ENCODE results near the gene HMGCL.
"Not testable (repeated sequence)": the region's sequence is repeated elsewhere in the genome, so short reads cannot be mapped to it uniquely, and the experiment has no call there.

HMGCL gene

DNA sequence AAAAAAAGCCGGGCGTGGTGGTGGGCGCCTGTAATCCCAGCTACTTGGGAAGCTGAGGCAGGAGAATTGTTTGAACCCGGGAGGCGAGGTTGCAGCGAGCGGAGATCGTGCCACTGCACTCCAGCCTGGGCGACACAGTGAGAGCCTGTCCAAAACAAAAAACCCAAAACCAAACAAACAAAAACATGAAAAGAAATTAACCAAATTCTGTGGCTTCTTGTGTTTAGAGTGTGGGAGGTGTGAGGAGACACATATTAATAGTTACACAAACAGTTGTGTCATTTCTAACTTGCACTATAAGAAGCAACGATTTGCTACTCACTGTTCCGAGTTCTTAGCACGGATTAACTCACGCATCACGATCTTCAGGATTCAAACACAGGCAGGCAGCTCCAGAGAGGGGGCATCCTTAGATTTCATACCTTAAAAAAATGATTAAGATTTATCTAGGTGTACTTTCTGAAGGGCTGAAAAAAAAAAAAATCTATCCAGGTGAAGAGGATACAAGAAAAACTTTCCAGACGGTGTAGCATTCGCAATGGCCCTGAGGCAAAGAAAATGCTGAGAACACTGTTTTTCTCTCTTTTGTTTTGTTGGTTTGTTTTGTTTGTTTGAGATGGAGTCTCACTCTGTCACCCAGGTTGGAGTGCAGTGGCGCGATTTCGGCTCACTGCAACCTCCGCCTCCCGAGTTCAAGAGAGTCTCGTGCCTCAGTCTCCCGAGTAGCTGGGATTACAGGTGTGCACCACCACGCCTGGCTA lies 713 bp upstream of the HMGCL start:
- no peak for DNase-seq

DNA sequence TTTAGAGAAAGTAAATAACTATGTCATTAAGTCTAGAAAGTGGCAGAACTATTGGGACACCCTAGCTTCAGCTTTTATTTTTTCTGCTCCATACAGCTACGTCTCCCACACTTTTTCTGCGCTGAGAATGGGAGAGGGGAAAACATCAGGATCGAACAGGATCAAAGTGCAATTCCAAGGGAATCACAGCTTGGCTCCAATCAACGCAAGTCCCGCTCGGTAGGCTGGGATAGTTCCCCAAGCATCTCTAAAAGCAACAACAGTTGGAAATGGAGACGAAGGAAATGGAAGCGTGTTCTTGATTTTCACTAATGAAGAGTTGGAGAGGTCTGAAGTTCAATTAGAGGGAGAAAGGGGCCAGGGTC lies 536 bp downstream of the HMGCL start:
- no peak for DNase-seq

DNA sequence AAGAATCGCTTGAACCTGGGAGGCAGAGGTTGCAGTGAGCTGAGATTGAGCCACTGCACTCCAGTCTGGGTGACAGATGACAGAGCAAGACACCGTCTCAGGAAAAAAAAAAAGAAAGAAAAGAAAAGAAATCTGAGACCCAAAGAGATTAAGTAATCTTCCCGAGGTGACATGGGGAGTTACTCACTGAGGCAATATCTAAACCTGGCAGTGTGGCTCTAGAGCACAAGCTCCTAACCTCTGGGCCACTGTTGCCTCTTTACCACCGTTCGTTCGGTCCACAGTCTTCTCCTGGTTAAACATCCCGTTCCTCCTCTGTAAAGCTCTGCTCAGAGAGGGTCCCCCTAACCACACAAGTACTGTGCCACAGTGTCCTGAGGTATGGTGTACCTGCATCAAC lies 1.5 kb downstream of the HMGCL start:
- DNase-seq, result no peak

DNA sequence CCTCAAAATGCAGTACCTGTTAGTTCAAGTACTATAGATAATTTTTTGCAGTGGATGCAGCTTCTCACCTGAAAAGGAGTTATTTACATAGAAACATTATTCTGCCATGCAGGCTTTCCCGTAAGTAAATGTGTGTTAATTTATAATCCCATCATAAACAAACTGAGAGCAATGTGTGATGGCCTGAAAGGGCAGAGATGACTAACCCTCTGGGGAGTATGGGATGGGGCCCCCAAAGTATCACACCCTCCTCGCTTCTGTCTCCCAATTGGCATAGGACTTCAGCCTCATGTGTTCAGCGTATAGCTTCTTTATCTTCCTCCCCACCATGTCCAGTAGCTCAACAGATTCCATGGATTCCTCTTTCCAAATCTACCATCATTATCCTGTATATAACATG lies 7.6 kb downstream of the HMGCL start:
- no peak for DNase-seq

DNA sequence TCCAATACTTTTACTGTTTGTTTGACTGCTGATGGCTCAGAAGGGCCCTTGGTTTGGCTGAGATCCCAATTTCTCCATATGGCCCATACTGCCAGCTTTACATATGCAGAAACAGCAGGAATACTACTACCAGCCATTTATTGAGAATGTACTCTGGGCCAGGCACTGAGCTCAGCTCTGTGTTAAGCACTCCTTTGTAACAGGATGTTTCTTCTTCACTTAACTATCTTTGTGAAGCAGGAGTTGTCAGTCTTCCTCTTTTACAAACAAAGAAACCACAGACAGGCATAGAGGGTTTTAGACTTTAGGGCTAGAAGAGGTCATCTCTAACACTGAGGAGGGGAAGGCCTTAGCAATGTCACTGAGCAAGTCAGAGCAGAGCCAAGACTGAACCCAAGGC lies 8.3 kb downstream of the HMGCL start:
- no peak for DNase-seq

DNA sequence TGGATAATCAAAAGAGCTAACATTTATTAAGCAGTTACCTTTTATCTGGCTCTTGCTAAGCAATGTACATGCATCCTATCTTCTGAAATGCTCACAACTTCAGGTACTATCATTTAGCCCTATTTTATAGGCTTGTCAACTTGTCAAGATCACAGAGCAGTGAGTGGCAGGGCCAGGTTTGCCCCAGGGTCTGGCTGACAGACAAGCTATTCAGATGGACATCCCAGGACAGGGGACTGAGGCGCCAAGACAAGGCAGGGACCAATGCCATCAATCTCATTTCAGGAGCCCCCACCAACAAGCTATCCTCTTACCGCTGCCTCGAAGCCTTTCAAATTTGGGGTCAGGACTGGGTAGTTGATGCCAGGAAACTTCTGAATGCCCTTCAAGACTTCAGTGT lies 8.9 kb downstream of the HMGCL start:
- DNase-seq, result no peak

DNA sequence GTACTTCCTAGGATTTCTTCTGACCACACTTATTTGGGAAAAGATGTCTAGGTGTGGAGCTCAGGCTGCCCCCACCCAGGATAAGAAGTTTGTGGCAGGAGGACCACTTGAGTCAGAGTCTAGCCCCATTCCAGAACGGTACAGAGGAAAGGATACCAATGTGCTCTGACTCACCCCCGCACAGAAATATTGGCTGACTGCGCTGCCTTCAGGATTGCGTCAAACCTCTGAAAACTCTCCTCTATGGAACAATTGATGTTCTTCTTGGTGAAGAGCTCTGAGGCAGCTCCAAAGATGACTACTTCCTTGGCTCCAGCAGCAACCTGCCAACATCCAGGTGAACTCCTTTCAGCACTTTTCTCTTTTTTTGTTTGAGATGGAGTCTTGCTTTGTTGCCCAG lies 11.2 kb downstream of the HMGCL start:
- no peak for DNase-seq

DNA sequence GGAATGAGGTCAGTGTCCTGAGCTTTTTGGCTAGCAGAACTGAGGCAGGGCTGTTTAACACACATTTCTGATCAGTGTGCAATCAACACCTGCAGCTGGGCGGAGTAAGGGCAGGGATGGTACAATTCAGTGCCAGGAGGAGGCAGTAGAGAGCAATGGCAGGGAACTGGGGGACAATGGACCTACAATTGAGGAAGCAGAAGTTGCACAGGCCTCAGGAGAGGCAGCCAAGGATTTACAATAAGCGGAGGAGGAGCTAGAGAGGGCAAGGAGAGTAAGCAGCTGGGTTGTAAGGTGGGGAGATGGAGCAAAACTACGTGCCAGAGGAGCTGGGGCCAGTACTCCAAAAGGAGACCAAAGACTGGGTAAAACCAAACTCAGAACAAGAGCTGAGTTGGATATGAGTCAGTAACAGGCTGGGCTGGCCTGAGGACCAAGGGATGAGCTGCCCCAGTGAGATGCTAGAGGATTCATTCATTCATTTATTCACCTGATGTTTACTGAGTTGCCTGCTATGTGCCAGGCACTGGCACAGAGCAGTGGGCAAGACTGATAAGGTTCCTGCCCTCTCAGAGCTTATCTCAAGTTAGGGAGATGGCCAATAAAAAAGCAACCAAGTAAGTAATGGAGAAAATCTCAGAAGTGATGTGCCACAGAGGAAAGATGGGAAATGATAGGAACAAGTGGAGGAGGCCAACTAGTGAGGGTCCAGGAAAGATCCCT lies 14.2 kb downstream of the HMGCL start:
- peak; percentile 29 for DNase-seq

DNA sequence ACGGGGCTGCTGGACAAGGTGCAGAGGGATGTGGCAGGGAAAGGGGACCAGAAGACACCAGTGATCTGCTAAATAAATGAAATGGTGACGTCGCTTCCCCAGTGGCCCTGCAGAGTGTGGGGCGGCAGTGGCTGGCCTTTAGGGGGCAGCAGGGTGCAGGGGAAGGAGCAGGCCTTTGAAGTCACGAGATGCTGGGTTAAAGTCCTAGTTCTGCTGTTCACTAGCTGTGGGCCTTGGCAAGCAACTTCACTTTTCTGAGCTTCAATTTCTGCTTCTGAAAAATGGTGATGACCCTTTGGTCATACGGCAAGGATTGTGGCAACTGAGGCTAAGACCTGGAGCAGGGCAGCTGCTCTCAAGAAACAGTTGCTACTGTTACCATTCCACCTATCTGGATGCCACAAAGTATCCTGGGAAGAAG lies 15.5 kb downstream of the HMGCL start:
- DNase-seq, result peak; percentile 63

DNA sequence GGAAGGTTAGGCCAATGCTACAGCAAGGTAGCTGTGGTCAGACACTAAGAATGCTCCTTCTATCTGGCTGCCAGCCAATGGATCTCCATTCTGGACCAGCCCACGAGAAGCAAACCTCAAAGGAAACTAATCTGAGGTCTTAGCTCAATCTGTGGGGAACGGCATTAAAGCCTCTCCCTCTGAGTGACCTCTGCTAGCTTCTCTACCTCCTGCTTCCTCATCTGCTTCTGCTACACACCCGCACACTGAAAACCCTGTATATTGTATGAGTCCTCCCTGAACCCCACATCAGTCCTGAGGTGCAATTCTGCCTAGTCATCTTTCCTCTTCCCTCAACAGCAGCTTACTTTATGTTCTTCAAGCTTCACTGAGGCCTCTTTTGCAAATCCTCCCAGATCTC lies 17.8 kb downstream of the HMGCL start:
- no peak for DNase-seq

DNA sequence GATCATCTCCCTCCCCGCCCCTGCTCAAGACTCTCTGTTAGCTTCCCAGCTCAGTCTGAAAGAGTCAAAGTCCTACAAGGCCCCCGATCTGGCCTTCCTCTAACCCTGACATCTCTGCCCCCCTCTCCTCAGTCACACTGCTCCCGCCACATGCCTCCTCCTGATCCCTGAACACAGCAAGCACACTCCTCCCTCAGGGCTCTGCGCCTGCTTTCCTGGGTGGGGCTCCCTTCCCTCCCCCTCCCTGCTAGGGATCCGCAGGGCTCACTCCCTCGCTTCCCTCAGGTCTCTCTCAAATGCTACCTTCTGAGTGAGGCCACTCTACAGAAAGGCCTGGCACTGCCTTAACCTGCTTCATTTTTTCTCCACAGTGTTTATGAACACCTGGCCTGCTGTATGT lies 18.9 kb downstream of the HMGCL start:
- no peak for DNase-seq

DNA sequence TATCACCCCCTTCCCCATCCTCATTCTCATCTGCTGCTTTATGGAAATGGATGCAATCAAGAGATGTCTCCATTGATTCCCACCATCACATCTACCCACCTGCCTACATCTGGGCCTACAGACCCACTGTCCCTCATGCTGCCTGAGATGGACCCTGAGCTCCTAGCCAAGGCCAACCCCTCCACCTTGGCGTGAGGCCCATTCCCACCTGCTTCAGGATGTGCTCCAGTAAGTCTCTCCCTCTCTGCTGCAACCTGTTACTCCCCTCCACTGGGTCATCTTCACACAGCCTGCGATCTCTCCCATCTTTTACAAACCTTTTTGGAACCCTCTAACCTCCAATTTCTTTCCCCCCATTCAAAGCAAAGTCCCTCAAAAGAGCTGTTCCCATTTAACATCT lies 20.2 kb downstream of the HMGCL start:
- DNase-seq, result no peak

DNA sequence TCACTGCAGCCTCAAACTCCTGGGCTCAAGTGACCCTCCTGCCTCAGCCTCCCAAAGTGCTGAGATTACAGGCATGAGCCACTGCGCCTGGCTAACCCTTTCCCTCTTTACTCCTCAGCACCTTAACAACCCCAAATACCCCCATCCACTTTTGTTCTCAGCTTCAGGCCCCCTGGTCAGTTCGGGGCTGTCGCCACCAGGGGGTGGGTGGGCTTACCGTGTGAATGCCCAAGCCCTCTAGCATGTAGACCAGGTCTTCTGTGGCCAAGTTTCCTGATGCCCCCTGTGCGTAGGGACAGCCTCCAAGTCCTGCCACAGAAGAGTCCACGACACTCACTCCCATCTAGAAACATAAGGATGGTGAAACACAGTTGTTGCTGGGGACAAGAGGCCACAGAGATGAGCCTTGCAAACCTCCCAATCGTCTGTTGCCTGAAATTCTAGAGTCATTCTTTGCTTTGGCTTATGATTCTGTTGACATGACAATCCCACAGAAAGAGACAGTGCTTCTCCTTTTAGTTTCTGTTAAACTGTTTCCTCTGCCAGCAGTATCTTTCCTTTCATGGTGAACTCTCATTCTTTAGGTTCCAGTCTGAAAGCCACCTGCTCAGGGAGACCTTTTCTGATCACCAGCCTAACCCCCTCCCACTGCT lies 20.9 kb downstream of the HMGCL start:
- DNase-seq, result no peak

DNA sequence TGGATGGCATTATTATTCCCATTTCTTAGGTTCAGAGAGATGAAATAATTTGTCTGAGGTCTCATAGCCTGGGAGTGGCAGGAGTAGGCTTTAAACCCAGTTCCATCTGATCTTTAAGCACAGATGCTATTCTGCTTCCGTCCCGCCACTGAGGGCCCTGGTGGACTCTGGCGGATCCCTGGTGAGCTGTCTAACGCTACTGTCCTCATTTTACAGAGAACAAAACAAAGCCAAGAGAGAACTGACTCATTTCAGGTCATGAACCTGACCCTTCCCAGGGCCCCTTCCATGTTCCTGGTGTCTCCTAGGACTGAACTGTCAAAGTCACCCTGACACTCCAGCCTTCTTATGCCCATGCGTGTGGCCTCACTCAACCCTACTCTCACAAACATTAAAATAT lies 21.6 kb downstream of the HMGCL start:
- no peak for DNase-seq

DNA sequence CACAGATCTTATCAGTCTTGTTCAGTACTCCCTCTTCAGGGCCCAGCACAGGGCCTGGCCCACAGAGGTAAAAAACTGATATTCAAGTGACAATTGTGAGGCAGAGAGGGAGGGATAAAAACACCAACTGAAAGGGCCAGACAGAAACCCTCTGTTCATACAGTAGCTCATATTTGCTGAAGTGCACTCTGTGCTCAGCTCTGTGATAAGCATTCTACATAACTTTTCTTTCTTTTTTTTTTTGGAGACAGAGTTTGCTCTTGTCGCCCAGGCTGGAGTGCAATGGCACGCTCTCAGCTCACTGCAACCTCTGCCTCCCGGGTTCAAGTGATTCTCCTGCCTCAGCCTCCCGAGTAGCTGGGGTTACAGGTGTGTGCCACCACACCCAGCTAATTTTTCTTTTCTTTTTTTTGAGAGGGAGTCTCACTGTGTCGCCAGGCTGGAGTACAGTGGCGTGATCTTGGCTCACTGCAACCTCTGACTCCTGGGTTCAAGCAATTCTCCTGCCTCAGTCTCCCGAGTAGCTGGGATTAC lies 22.4 kb downstream of the HMGCL start:
- not testable (repeated sequence) for DNase-seq

DNA sequence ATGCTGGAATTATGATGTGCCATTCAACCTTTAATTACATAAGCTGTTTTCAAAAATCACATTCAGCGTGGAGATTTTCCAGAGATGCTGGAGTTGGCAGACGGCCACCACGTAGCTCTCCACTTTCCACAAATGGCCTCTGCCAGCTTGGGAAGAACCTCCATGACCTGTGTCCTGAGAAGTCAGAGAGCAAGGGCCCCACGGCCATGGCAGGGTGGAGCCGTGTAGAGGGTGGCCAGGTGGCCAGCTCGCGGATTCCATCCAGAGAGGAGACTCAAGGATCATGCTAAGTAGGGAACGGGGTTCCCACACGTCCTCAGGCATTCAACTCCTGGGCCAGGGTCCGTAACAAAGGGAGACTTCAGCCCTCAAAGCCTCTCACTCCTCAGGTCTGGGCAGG lies 23.4 kb downstream of the HMGCL start:
- DNase-seq, result peak; percentile 46

DNA sequence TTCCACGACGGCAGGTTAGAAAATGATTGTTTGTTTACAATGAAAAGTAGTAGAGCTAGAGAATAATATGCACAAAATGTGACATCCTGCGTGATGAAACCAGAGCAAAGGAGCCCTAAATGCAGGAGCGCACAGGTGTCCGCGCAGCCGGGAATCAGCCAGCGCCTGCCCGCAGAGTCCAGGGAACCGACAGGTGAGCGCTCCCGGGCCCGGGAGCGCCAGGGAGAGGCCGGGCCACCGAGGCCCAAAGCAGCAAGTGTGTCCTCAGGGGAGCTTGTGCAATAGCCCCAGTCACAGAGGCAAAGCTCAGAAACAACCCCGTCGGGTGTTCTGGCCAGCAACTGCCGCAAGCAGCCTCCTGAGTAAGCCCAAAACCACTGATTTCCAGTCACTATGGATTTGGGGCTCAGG lies 23.9 kb downstream of the HMGCL start:
- peak; percentile 46 for DNase-seq

DNA sequence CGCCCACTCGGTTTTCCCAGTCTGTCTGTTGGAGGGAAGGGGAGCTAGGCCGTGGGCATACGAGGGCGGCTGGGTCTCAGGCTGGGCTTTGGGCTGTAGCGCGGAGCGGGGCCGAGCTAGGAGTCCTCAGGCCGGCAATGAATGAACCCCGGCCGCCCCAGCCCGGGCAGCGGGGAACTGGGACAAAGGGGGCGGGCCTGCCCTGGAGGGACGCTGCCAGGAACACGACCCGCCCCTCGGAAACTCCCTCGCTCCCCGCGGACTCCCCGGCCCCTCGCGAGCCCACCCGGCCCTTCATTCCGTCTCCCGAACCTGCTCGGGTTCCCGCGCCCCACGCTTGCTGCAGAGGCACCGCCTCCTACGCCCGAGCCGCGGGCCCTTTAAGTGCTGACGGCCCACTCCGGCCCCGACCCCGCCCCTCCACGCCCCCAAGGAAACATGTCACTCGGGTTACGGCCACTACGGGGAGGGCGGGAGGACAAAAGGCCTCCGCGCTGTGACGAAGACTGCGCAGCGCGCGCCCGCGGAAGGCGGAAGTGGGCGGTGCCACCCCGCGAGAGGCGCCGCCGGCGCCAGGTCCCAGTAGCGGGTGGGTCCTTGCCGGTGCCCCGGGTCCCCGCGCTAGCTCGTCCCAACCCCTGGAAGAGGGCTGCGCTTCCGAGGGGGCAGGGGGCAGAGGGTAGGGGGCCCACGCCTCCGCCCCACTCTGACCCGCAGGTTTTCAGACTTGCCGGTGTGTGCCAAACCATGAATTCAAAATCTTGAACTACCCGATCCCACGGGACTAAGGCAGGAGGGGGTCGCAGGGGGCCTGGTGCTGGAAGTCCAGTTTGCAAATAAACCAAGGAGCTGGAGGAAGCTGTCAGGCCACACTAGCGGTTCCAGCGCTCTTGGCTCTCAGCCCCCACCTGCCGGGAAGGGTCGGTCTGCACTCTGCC lies 24.6 kb downstream of the HMGCL start, which contains the start of gene GALE:
Gene GALE, minus strand, starts transcription at position 355 of the 938 bp plus-strand sequence. CDS start 1,747 bp downstream, outside the sequence.
- peak; percentile 94 for DNase-seq

DNA sequence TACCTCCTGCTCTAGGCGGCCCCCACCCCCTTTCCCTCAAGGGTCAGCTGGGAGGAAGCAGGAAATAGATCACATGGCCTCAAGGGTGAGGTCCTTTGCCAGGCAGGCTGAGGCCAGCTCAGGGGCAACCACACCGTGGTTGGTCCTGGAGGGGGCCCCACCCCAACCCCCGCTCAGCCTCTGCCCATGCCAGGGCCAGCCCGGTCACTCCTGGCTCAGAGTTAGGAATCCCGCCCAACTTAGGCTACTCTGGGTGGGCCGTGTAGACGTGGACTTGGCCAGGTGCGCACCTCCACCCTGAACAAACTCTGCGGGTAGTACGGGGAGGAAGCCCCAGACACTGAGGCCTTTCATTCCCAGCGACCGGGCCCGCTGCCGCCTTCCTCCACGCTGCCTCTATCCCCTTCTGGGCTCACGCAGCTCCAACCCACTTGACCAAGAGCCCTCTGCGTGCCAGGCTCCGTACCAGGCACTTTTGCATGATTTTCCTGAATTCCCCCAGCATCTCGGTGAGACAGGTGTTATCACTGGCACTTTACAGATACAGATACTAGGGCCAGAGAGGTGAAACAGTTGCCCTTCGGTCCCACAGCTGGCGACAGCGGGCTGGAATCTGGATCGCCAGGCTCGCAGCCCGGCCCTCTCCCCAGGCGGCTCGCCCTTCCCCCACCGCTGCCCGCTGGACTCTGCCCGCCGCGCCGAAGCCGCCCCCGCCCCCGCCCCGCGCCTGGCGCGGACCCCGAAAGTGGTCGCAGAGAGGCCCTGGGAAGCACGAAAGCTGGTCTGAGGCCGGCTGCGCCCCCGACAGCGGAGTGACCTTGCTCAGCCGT lies 25.4 kb downstream of the HMGCL start:
- DNase-seq, result no peak

DNA sequence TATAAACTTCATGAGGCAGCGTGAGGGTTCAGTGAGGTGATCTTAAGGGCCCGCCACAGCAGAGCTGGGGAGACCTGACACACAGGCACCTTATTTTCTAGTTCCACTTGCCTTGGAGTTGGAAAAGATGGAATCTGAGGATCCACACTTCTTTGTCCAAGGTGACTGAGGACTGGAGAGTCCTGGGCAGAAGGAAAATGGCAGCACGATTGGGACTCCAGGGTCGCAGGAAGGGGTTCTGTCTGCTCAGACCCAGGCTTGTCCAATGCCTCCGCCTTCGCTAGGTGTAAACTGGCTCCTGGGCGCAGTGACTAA lies 26.0 kb downstream of the HMGCL start:
- DNase-seq, result no peak

DNA sequence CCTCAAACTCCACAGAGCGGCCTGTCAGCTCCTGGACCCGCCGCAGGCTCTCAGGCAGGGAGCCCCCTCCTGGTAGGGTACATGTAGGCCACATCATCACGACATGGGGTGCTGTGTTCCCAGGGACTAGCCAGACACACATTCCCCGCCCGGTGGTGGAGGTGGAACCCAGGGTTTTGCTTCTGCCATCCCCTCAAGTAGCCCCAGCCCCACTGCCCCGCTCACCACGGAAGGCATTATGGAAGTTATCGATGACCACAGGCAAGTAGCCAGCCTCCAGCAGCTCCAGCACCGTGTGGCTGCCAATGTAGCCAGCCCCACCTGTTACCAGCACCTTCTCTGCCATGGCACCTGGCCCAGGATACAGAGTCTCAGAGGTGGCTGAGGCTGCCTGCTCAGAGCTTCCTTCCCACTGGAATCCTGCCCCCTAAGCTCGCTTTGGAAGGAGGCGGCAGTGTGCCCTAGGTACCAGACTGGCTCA lies 26.5 kb downstream of the HMGCL start:
- no peak for DNase-seq
